HEK293 (cell line): ENCODE results near the gene TCEAL4.

ENCODE experiments used
- CTCF ChIA-PET: fragments of 350-600 bp; formaldehyde crosslinking; extraction: SDS; loops from one replicate; lab custom pipeline; 2021; ENCODE audit warnings: antibody characterized with exemption; lab: Yijun Ruan, JAX
- POLR2A ChIA-PET: fragments of 300-600 bp; formaldehyde crosslinking; extraction: SDS; loops from one replicate; lab custom pipeline; 2020; ENCODE audit warnings: antibody characterized with exemption, inconsistent platforms; lab: Yijun Ruan, JAX
- H3K27ac ChIP-seq: fragments of 200-500 bp; sonication (Bioruptor generic); 2 replicates; pipeline ENCODE4 v1.5.1; 2014; ENCODE audit warnings: low read depth, low read length, control low read depth, inconsistent platforms; ENCODE audit errors: extremely low read depth
- H3K36me3 ChIP-seq, 2 experiments: fragments of 200-500 bp in 1 of 2; sonication (Bioruptor generic) in 1 of 2; 1 replicate in 1 of 2; 2 replicates in 1 of 2; pipeline ENCODE4 v1.5.1; 2014 to 2017; ENCODE audit warnings: inconsistent platforms in 2 of 2, low read length in 2 of 2; ENCODE audit not compliant: control insufficient read depth in 2 of 2, insufficient read depth in 1 of 2
- H3K4me1 ChIP-seq: fragments of 200-500 bp; sonication (Bioruptor generic); 2 replicates; pipeline ENCODE4 v1.5.1; 2014; ENCODE audit warnings: mild to moderate bottlenecking, low read length, inconsistent platforms; ENCODE audit not compliant: control insufficient read depth, insufficient read depth
- H3K4me3 ChIP-seq: 2 replicates; pipeline ENCODE4 v1.5.1; 2011; ENCODE audit warnings: low read depth, mild to moderate bottlenecking, control low read depth, low read length, moderate library complexity
- H3K9me3 ChIP-seq: fragments of 200-500 bp; sonication (Bioruptor generic); 2 replicates; pipeline ENCODE4 v1.5.1; 2014; ENCODE audit warnings: low read depth, low read length, inconsistent platforms; ENCODE audit not compliant: control insufficient read depth, insufficient read depth
- KLF1 ChIP-seq: fragments of 450-650 bp; formaldehyde crosslinking; IDR thresholded peaks from 2 replicates; pipeline ENCODE4 v1.5.1; 2016; ENCODE audit warnings: missing biosample characterization, missing genetic modification characterization
- MEIS1 ChIP-seq: sonication (generic); formaldehyde crosslinking; IDR thresholded peaks from 2 replicates; pipeline ENCODE4 v1.8.1; 2022; ENCODE audit warnings: missing genetic modification reagents, mild to moderate bottlenecking, borderline replicate concordance
- PRDM1 ChIP-seq: fragments of 450-650 bp; formaldehyde crosslinking; IDR thresholded peaks from 2 replicates; pipeline ENCODE4; 2016; ENCODE audit warnings: missing biosample characterization, missing genetic modification characterization
- PRDM4 ChIP-seq: fragments of 450-650 bp; formaldehyde crosslinking; IDR thresholded peaks from 2 replicates; pipeline ENCODE4 v1.5.1; 2017; ENCODE audit warnings: missing biosample characterization, missing genetic modification characterization
- SCRT2 ChIP-seq: fragments of 450-650 bp; formaldehyde crosslinking; IDR thresholded peaks from 2 replicates; pipeline ENCODE4 v1.5.1; 2016; ENCODE audit warnings: missing biosample characterization, missing genetic modification characterization
- ZBTB44 ChIP-seq: fragments of 450-650 bp; IDR thresholded peaks from 2 replicates; pipeline ENCODE4 v1.5.1; 2018; ENCODE audit warnings: missing biosample characterization, mild to moderate bottlenecking, missing genetic modification characterization
- ZBTB48 ChIP-seq: fragments of 450-650 bp; formaldehyde crosslinking; IDR thresholded peaks from 2 replicates; pipeline ENCODE4 v1.5.1; 2016; ENCODE audit warnings: missing biosample characterization, missing genetic modification characterization
- ZBTB49 ChIP-seq: fragments of 450-650 bp; formaldehyde crosslinking; IDR thresholded peaks from 2 replicates; pipeline ENCODE4 v1.5.1; 2016; ENCODE audit warnings: missing biosample characterization, missing genetic modification characterization, low read depth
- ZNF169 ChIP-seq: fragments of 450-650 bp; formaldehyde crosslinking; IDR thresholded peaks from 2 replicates; pipeline ENCODE4 v1.5.1; 2016; ENCODE audit warnings: missing biosample characterization, missing genetic modification characterization
- ZNF239 ChIP-seq: fragments of 450-650 bp; formaldehyde crosslinking; IDR thresholded peaks from 2 replicates; pipeline ENCODE4 v1.5.1; 2016; ENCODE audit warnings: missing biosample characterization, missing genetic modification characterization
- ZNF324 ChIP-seq: fragments of 450-650 bp; formaldehyde crosslinking; IDR thresholded peaks from 2 replicates; pipeline ENCODE4 v1.5.1; 2016; ENCODE audit warnings: missing biosample characterization, missing genetic modification characterization
- ZNF362 ChIP-seq: fragments of 450-650 bp; formaldehyde crosslinking; IDR thresholded peaks from 2 replicates; pipeline ENCODE4 v1.5.1; 2016; ENCODE audit warnings: missing biosample characterization, missing genetic modification characterization
- ZNF544 ChIP-seq: fragments of 450-650 bp; formaldehyde crosslinking; IDR thresholded peaks from 2 replicates; pipeline ENCODE4 v1.5.0; 2017; ENCODE audit warnings: missing biosample characterization, missing genetic modification characterization
- ZNF596 ChIP-seq: fragments of 450-650 bp; IDR thresholded peaks from 2 replicates; pipeline ENCODE4 v1.5.0; 2018; ENCODE audit warnings: missing biosample characterization, mild to moderate bottlenecking, missing genetic modification characterization, moderate library complexity
- ZNF626 ChIP-seq: fragments of 450-650 bp; sonication (Bioruptor Pico); formaldehyde crosslinking; IDR thresholded peaks from 2 replicates; pipeline ENCODE4 v1.5.1; 2018; ENCODE audit warnings: missing biosample characterization, missing genetic modification characterization, inconsistent platforms
- ZNF658 ChIP-seq: fragments of 450-650 bp; formaldehyde crosslinking; IDR thresholded peaks from 2 replicates; pipeline ENCODE4; 2016; ENCODE audit warnings: missing biosample characterization, missing genetic modification characterization
- TF ChIP-seq, protein P1 (sequence below): fragments of 450-650 bp; formaldehyde crosslinking; IDR thresholded peaks from 2 replicates; pipeline ENCODE4 v1.5.1; 2016; ENCODE audit warnings: missing biosample characterization, missing genetic modification characterization
- TF ChIP-seq, protein P2 (sequence below): fragments of 450-650 bp; formaldehyde crosslinking; IDR thresholded peaks from 2 replicates; pipeline ENCODE4 v1.5.1; 2016; ENCODE audit warnings: missing biosample characterization, missing genetic modification characterization

The TCEAL4 gene

GRCh38 chrX:103613362-103613890 lies 28.1 kb downstream of the TCEAL4 start:
- Histone ChIP-seq H3K4me1 (no peaks in the 10 kb centered on the region), H3K9me3 (no peaks in the 10 kb centered on the region), H3K36me3 (peaks cover 0 to 7% of the 10 kb centered on the region in 2 experiments; a peak in 1 of 3 replicates), H3K27ac (no peak overlapping the region), H3K4me3 (no peak overlapping the region)
- POLR2A ChIA-PET: no interaction called here
- TF ChIP-seq, protein P1, sequence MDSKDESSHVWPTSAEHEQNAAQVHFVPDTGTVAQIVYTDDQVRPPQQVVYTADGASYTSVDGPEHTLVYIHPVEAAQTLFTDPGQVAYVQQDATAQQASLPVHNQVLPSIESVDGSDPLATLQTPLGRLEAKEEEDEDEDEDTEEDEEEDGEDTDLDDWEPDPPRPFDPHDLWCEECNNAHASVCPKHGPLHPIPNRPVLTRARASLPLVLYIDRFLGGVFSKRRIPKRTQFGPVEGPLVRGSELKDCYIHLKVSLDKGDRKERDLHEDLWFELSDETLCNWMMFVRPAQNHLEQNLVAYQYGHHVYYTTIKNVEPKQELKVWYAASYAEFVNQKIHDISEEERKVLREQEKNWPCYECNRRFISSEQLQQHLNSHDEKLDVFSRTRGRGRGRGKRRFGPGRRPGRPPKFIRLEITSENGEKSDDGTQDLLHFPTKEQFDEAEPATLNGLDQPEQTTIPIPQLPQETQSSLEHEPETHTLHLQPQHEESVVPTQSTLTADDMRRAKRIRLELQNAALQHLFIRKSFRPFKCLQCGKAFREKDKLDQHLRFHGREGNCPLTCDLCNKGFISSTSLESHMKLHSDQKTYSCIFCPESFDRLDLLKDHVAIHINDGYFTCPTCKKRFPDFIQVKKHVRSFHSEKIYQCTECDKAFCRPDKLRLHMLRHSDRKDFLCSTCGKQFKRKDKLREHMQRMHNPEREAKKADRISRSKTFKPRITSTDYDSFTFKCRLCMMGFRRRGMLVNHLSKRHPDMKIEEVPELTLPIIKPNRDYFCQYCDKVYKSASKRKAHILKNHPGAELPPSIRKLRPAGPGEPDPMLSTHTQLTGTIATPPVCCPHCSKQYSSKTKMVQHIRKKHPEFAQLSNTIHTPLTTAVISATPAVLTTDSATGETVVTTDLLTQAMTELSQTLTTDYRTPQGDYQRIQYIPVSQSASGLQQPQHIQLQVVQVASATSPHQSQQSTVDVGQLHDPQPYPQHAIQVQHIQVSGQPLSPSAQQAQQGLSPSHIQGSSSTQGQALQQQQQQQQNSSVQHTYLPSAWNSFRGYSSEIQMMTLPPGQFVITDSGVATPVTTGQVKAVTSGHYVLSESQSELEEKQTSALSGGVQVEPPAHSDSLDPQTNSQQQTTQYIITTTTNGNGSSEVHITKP: no peak
- TF ChIP-seq ZNF324 (no peak), ZBTB48 (tag by site-specific recombination) (no peak), SCRT2 (tag by site-specific recombination) (no peak), ZBTB44 (tag by site-specific recombination) (no peak), KLF1 (tag by site-specific recombination) (no peak), ZNF544 (no peak)
- TF ChIP-seq, protein P2, sequence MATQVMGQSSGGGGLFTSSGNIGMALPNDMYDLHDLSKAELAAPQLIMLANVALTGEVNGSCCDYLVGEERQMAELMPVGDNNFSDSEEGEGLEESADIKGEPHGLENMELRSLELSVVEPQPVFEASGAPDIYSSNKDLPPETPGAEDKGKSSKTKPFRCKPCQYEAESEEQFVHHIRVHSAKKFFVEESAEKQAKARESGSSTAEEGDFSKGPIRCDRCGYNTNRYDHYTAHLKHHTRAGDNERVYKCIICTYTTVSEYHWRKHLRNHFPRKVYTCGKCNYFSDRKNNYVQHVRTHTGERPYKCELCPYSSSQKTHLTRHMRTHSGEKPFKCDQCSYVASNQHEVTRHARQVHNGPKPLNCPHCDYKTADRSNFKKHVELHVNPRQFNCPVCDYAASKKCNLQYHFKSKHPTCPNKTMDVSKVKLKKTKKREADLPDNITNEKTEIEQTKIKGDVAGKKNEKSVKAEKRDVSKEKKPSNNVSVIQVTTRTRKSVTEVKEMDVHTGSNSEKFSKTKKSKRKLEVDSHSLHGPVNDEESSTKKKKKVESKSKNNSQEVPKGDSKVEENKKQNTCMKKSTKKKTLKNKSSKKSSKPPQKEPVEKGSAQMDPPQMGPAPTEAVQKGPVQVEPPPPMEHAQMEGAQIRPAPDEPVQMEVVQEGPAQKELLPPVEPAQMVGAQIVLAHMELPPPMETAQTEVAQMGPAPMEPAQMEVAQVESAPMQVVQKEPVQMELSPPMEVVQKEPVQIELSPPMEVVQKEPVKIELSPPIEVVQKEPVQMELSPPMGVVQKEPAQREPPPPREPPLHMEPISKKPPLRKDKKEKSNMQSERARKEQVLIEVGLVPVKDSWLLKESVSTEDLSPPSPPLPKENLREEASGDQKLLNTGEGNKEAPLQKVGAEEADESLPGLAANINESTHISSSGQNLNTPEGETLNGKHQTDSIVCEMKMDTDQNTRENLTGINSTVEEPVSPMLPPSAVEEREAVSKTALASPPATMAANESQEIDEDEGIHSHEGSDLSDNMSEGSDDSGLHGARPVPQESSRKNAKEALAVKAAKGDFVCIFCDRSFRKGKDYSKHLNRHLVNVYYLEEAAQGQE: no peak
- CTCF ChIA-PET: interaction anchor here (0.6 to 0.9 kb wide), 2 partner anchors 17 to 296 kb away, joined by 4 read pairs; no protein-coding TSS in a partner anchor

DNA sequence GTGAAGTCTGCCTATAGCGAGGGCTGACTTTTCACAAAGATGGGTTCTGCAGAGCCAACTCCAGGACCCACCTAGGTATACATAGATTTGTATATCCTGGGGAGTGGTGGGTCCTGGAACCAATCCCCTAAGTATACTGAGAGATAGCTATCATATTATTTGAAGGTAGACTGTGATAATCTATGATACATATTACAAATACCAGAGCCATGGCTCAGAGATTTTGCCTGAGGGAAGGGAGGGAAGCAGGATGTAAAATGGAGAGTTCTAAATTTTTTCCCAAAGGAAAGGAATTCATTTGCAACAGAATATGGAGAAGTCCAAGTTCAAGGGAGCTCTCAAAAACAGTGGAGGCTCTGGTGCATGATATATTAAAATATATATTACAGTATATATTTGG lies 29.7 kb downstream of the TCEAL4 start:
- POLR2A ChIA-PET: interaction anchor here (1.0 kb wide), 1 partner anchor 15 kb away, joined by 3 read pairs; no protein-coding TSS in a partner anchor
- Histone ChIP-seq H3K36me3 (peaks cover 0 to 5% of the 10 kb centered on the region in 2 experiments; a peak in 1 of 3 replicates), H3K4me1 (no peaks in the 10 kb centered on the region), H3K4me3 (no peak overlapping the region), H3K9me3 (no peaks in the 10 kb centered on the region), H3K27ac (no peak overlapping the region)
- CTCF ChIA-PET: interaction anchor here (0.6 kb wide), 1 partner anchor 303 kb away, joined by 3 read pairs; no protein-coding TSS in a partner anchor
- TF ChIP-seq ZBTB49 (tag by site-specific recombination) (no peak), ZNF362 (tag by site-specific recombination) (no peak), PRDM1 (tag by site-specific recombination) (no peak), ZNF658 (no peak), ZNF626 (tag by site-specific recombination) (no peak), ZNF596 (no peak), PRDM4 (no peak), MEIS1 (CRISPR knock-in tag) (no peak), ZNF169 (no peak), ZNF239 (tag by site-specific recombination) (no peak)
